Occipital lobe (tissue), 2 donors: ENCODE measurements around the gene PRUNE2. TPM values are rescaled to one million over a fixed set of nuclear protein-coding genes. Genes with fewer than 3 reads are reported as not detected.
"Not testable (repeated sequence)": the region's sequence is repeated elsewhere in the genome, so short reads cannot be mapped to it uniquely, and the experiment has no call there.

Source experiments
- DNase-seq: peaks from one replicate; lab custom pipeline; 2025; lab: John Stamatoyannopoulos, UW
- total RNA-seq: library from RNA; depleted of rRNA; stranded (reverse); fragments of >200 nt; gene quantifications from one replicate; pipeline ENCODE4 v1.2.3, GENCODE V29; 2014

Gene PRUNE2
- total RNA-seq, 1 donor from 2014 or later: 13.4 TPM

- no peak for DNase-seq
Measured at GRCh38 chr9:76697081-76697480, 208.8 kb downstream of the PRUNE2 start.

- DNase-seq: no peak
Measured at GRCh38 chr9:76693912-76694311, 212.0 kb downstream of the PRUNE2 start.

- no peak for DNase-seq
Measured at GRCh38 chr9:76692458-76693129, 213.3 kb downstream of the PRUNE2 start.

GRCh38 chr9:76691517-76692313 is 214.2 kb downstream of the PRUNE2 start:
- DNase-seq: peak; percentile 45

- no peak for DNase-seq
Measured at GRCh38 chr9:76690973-76691370, 214.9 kb downstream of the PRUNE2 start.

GRCh38 chr9:76690246-76690972 is 215.5 kb downstream of the PRUNE2 start:
- no peak for DNase-seq

- DNase-seq: no peak
Measured at GRCh38 chr9:76688471-76689238, 217.3 kb downstream of the PRUNE2 start.

GRCh38 chr9:76687861-76688391 is 218.0 kb downstream of the PRUNE2 start:
- no peak for DNase-seq

- DNase-seq: no peak
Measured at GRCh38 chr9:76686756-76687155, 219.2 kb downstream of the PRUNE2 start.

- DNase-seq: no peak
Measured at GRCh38 chr9:76684213-76684612, 221.7 kb downstream of the PRUNE2 start.

- no peak for DNase-seq
Measured at GRCh38 chr9:76681556-76681955, 224.4 kb downstream of the PRUNE2 start.

GRCh38 chr9:76680716-76681425 is 225.0 kb downstream of the PRUNE2 start:
- no peak for DNase-seq

- no peak for DNase-seq
Measured at GRCh38 chr9:76677481-76678055, 228.3 kb downstream of the PRUNE2 start.

- no peak for DNase-seq
Measured at GRCh38 chr9:76676857-76677256, 229.1 kb downstream of the PRUNE2 start.

- DNase-seq: no peak
Measured at GRCh38 chr9:76667521-76667957, 238.4 kb downstream of the PRUNE2 start.

GRCh38 chr9:76665966-76666365 is 239.9 kb downstream of the PRUNE2 start:
- DNase-seq: not testable (repeated sequence)

GRCh38 chr9:76665458-76665857 is 240.5 kb downstream of the PRUNE2 start:
- DNase-seq: no peak

GRCh38 chr9:76664120-76664519 is 241.8 kb downstream of the PRUNE2 start:
- no peak for DNase-seq

GRCh38 chr9:76662476-76663281 is 243.2 kb downstream of the PRUNE2 start:
- no peak for DNase-seq
